Amniotic epithelial cell (primary cell): ENCODE results near the gene RBP5.

Experiments used
- DNase-seq: peaks from one replicate; pipeline ENCODE4 v3.0.0-alpha.2; 2010; ENCODE audit warnings: low read depth

RBP5 gene

GRCh38 chr12:7073946-7074345 is 54.7 kb downstream of the RBP5 start:
- DNase-seq = no peak
